K562 (cell line): ENCODE results near the gene GPALPP1. TPM values are rescaled to one million over a fixed set of nuclear protein-coding genes. Genes with fewer than 3 reads are reported as not detected.
A peak's percentile ranks its signal among the peaks of the same experiment; 100 is the strongest.

Source experiments
- ATAC-seq: fragments of 200-7000 bp; cut with Tn5 transposase; 3 replicates; pipeline ENCODE4 v1.9.1; 2020; ENCODE audit warnings: moderate library complexity
- BruUV-seq: library from RNA; stranded (reverse); fragments of 400-500 nt; replicated peaks from 2 replicates; lab custom pipeline; 2021; lab: Mats Ljungman, UMichigan
- CTCF ChIA-PET: fragments of 300-600 bp; formaldehyde crosslinking; extraction: SDS; loops from one replicate; lab custom pipeline; 2021; ENCODE audit warnings: low intra/inter-chr PET ratio; lab: Yijun Ruan, JAX
- POLR2A ChIA-PET: fragments of 300-600, 350-650 bp; sonication (Branson Sonifier 250); formaldehyde crosslinking; extraction: SDS; loops from one replicate; lab custom pipeline; 2021; ENCODE audit warnings: antibody characterized with exemption, inconsistent platforms; lab: Yijun Ruan, JAX
- DNase-seq, 4 experiments: peaks; one replicate each; pipeline versions ENCODE4 v3.0.0 to v3.0.0-alpha.2; 2011 to 2018; ENCODE audit warnings: low spot score in 3 of 4, mixed read lengths in 3 of 4; ENCODE audit errors: extremely low read depth in 1 of 4
- FAIRE-seq: peaks from 2 replicates; lab custom pipeline; 2011; peaks lifted over from hg19 to GRCh38; lab: Jason Lieb, UNC
- H2AFZ ChIP-seq: 2 replicates; pipeline ENCODE4 v1.6.0; 2011; ENCODE audit warnings: low read depth, low read length, control low read depth, inconsistent platforms
- H3K27ac ChIP-seq: fragments of 200-600 bp; 3 replicates; pipeline ENCODE4 v1.8.0; 2011; ENCODE audit warnings: low read depth, mild to moderate bottlenecking, control low read depth, inconsistent platforms, low read length, moderate library complexity, mixed read lengths; ENCODE audit errors: extremely low read depth
- H3K27me3 ChIP-seq, 2 experiments: fragments of 300-600 bp in 1 of 2; 2 replicates in 1 of 2; 3 replicates in 1 of 2; pipeline versions ENCODE4 v1.6.0 to v1.8.0; 2011; ENCODE audit warnings: inconsistent platforms in 2 of 2, low read length in 2 of 2, mild to moderate bottlenecking in 1 of 2, mixed read lengths in 1 of 2, moderate library complexity in 1 of 2; ENCODE audit not compliant: control insufficient read depth in 2 of 2, insufficient read depth in 2 of 2
- H3K36me3 ChIP-seq: fragments of 300-600 bp; 3 replicates; pipeline ENCODE4 v1.8.0; 2011; ENCODE audit warnings: mild to moderate bottlenecking, low read length, inconsistent platforms; ENCODE audit not compliant: control insufficient read depth, insufficient read depth
- H3K4me1 ChIP-seq, 2 experiments: fragments of 200-600 bp in 1 of 2; replicated peaks in 1 of 2; 2 replicates in 1 of 2; 3 replicates in 1 of 2; pipeline versions ENCODE4 v1.5.1 to v1.8.0; 2011; ENCODE audit warnings: inconsistent platforms in 2 of 2, low read length in 2 of 2, mild to moderate bottlenecking in 1 of 2, mixed read lengths in 1 of 2, moderate library complexity in 1 of 2; ENCODE audit not compliant: control insufficient read depth in 2 of 2, insufficient read depth in 2 of 2
- H3K4me2 ChIP-seq: 2 replicates; pipeline ENCODE4 v1.6.1; 2011; ENCODE audit warnings: low read length, control low read depth, inconsistent platforms, mixed read lengths; ENCODE audit not compliant: insufficient read depth
- H3K4me3 ChIP-seq: fragments of 200-600 bp; sonication (generic), shearing (Covaris generic); 2 replicates; pipeline ENCODE4 v1.5.1; 2016; ENCODE audit warnings: control low read depth, inconsistent platforms
- H3K79me2 ChIP-seq: fragments of 200-600 bp; 3 replicates; pipeline ENCODE4 v1.8.0; 2011; ENCODE audit warnings: low read length, inconsistent platforms; ENCODE audit not compliant: control insufficient read depth, insufficient read depth
- H3K9ac ChIP-seq, 2 experiments: 2 replicates each; pipeline versions ENCODE4 v1.6.0 to v1.6.1; 2011; ENCODE audit warnings: low read depth in 2 of 2, low read length in 2 of 2, control low read depth in 1 of 2, inconsistent platforms in 1 of 2, mild to moderate bottlenecking in 1 of 2, mixed read lengths in 1 of 2; ENCODE audit not compliant: insufficient read depth in 1 of 2
- H3K9me1 ChIP-seq: one replicate; pipeline ENCODE4 v1.6.0; 2011; ENCODE audit warnings: inconsistent platforms, mild to moderate bottlenecking, low read length, moderate library complexity; ENCODE audit not compliant: control insufficient read depth, insufficient read depth
- H3K9me3 ChIP-seq: replicated peaks from 2 replicates; pipeline ENCODE4 v1.5.1; 2011; ENCODE audit warnings: low read depth, low read length, inconsistent platforms; ENCODE audit not compliant: control insufficient read depth, insufficient read depth
- H4K20me1 ChIP-seq: replicated peaks from 2 replicates; pipeline ENCODE4 v1.6.1; 2011; ENCODE audit warnings: low read length, inconsistent platforms, mixed read lengths; ENCODE audit not compliant: control insufficient read depth, insufficient read depth
- ATF2 ChIP-seq: sonication (generic); formaldehyde crosslinking; IDR thresholded peaks from 2 replicates; pipeline ENCODE4 v1.8.1; 2022; ENCODE audit warnings: missing genetic modification reagents
- BCOR ChIP-seq: fragments of 450-650 bp; IDR thresholded peaks from 2 replicates; pipeline ENCODE4 v1.6.1; 2016
- CHD2 ChIP-seq: IDR thresholded peaks from 2 replicates; pipeline ENCODE4 v1.6.1; 2011; ENCODE audit warnings: low read depth, low read length
- CTCF ChIP-seq, 3 experiments: IDR thresholded peaks in 2 of 3; conservative IDR thresholded peaks in 1 of 3; 2 replicates each; pipeline ENCODE4 v1.5.1; 2011 to 2012; ENCODE audit warnings: low read length in 3 of 3, mild to moderate bottlenecking in 3 of 3, control low read depth in 2 of 3, improper control_type of control experiment in 1 of 3, inconsistent platforms in 1 of 3, low read depth in 1 of 3, mixed read lengths in 1 of 3, moderate library complexity in 1 of 3; ENCODE audit not compliant: insufficient read depth in 2 of 3
- ESRRA ChIP-seq: fragments of 450-650 bp; IDR thresholded peaks from 2 replicates; pipeline ENCODE4 v1.6.1; 2014; ENCODE audit warnings: low read depth, mild to moderate bottlenecking, moderate library complexity, borderline replicate concordance
- HMGN3 ChIP-seq: IDR thresholded peaks from 2 replicates; pipeline ENCODE4 v1.6.1; 2011; ENCODE audit warnings: borderline replicate concordance, low read depth, mild to moderate bottlenecking, mixed read lengths, low read length; ENCODE audit not compliant: insufficient read length; ENCODE audit errors: extremely low read depth
- KDM1A ChIP-seq, 2 experiments: fragments of 450-650 bp; IDR thresholded peaks; 2 replicates each; pipeline ENCODE4 v1.6.1; 2016; ENCODE audit warnings: mild to moderate bottlenecking in 2 of 2
- MAFG ChIP-seq: fragments of 450-650 bp; conservative IDR thresholded peaks from 2 replicates; pipeline ENCODE4 v1.6.1; 2016; ENCODE audit warnings: missing genetic modification characterization, missing compliant biosample characterization
- NFXL1 ChIP-seq: fragments of 450-650 bp; formaldehyde crosslinking; IDR thresholded peaks from 2 replicates; pipeline ENCODE4 v1.4.0; 2021; ENCODE audit warnings: mild to moderate bottlenecking
- SMARCC2 ChIP-seq: fragments of 450-650 bp; IDR thresholded peaks from 2 replicates; pipeline ENCODE4 v1.6.1; 2017; ENCODE audit warnings: antibody characterized with exemption, moderate library complexity, mild to moderate bottlenecking, low read depth
- SNIP1 ChIP-seq: fragments of 450-650 bp; IDR thresholded peaks from 2 replicates; pipeline ENCODE4 v1.7.1; 2017; ENCODE audit warnings: low read depth, mild to moderate bottlenecking
- SNRNP70 ChIP-seq: fragments of 200-400 bp; formaldehyde crosslinking; optimal IDR thresholded peaks from 2 replicates; pipeline ENCODE3; 2017; ENCODE audit warnings: low read depth, low read length
- SP2 ChIP-seq: IDR thresholded peaks from 2 replicates; pipeline ENCODE4 v1.6.1; 2011; ENCODE audit warnings: mild to moderate bottlenecking, low read depth, low read length, moderate library complexity; ENCODE audit not compliant: poor library complexity, severe bottlenecking; ENCODE audit errors: extremely low read depth
- TCF3 ChIP-seq: sonication (generic); formaldehyde crosslinking; IDR thresholded peaks from 2 replicates; pipeline ENCODE4 v1.4.0; 2020; ENCODE audit warnings: mild to moderate bottlenecking, missing genetic modification reagents
- ZBTB1 ChIP-seq: sonication (generic); formaldehyde crosslinking; IDR thresholded peaks from 2 replicates; pipeline ENCODE4 v1.8.1; 2023; ENCODE audit warnings: missing genetic modification reagents, low read depth, mild to moderate bottlenecking, borderline replicate concordance
- ZBTB9 ChIP-seq: fragments of 450-650 bp; formaldehyde crosslinking; IDR thresholded peaks from 2 replicates; pipeline ENCODE4 v1.4.0; 2020; ENCODE audit warnings: mild to moderate bottlenecking, moderate library complexity
- ZNF197 ChIP-seq: fragments of 200-800 bp; sonication (Bioruptor generic); IDR thresholded peaks from 2 replicates; pipeline ENCODE4 v1.6.1; 2016; ENCODE audit warnings: low read depth, missing genetic modification characterization, missing compliant biosample characterization
- ZNF282 ChIP-seq: sonication (generic); formaldehyde crosslinking; IDR thresholded peaks from 2 replicates; pipeline ENCODE4 v1.8.1; 2023; ENCODE audit warnings: missing genetic modification reagents
- whole genome bisulfite sequencing: fragments of 100-300 bp; shearing (Covaris generic); methylation state at CpG from one replicate; pipeline ENCODE4 v1.1.6; 2016; ENCODE audit warnings: low coverage, mixed read lengths; ENCODE audit not compliant: insufficient coverage; ENCODE audit errors: missing lambda C conversion rate; 5-methylcytosine and 5-hydroxymethylcytosine counted together
- in situ Hi-C: fragments of 300-500 bp; cut with MboI; formaldehyde crosslinking; loops from 4 replicates; pipeline ENCODE4 v1.15.0; 2018; ENCODE audit warnings: inconsistent platforms, mixed read lengths
- intact Hi-C: fragments of 100-400 bp; cut with micrococcal nuclease; formaldehyde crosslinking; loops from 2 replicates; pipeline ENCODE4 v1.14.2; 2022
- polyA plus RNA-seq, 8 experiments: library from polyadenylated mRNA; depleted of rRNA in 4 of 8; stranded (reverse) in 5 of 8; unstranded in 3 of 8; fragments of >200 nt; fragmentation: Nextera tagmentation in 2 of 8; fragmentation: Illumina TruSeq in 1 of 8; extraction: Ambion mirVana in 2 of 8; extraction: Trizol in 1 of 8; gene quantifications; 2 replicates each; pipeline versions ENCODE4 v1.2.1 to v1.2.3, GENCODE V29; 2011 to 2014; ENCODE audit warnings: inconsistent platforms in 1 of 8, missing spikeins in 1 of 8
- total RNA-seq, 7 experiments: library from RNA; depleted of rRNA in 6 of 7; stranded (reverse); fragments of >200 nt in 6 of 7; fragmentation: Illumina TruSeq in 2 of 7; extraction: Trizol in 2 of 7; gene quantifications; 2 replicates each; pipeline versions ENCODE4 v1.2.1 to v1.2.3, GENCODE V29; 2011 to 2021; ENCODE audit warnings: low replicate concordance in 1 of 7

Gene GPALPP1
- total and polyA plus RNA-seq, 9 of the 15 experiments (the other 6 are each of a cell fraction or from before 2014, with no cell fraction given) = 8.1 to 22.3 (median 18.5) TPM

GRCh38 chr13:45049478-45049877, 60.1 kb downstream of the GPALPP1 start:
- peaks cover 0 to 3% of the 10 kb centered on the region in 2 experiments; a peak in 3 of 5 replicates for H3K4me1 ChIP-seq
- ChIA-PET CTCF (interaction anchor here (3.6 kb wide), 1 partner anchor 261 kb away, joined by 53 read pairs; no protein-coding TSS in a partner anchor), POLR2A (no interaction called here)
- no peak overlapping the region for H3K4me3 ChIP-seq
- no peak for DNase-seq
- WGBS = 40% methylated on average over 3 of the region's 3 CpGs
- FAIRE-seq = no peak
- no peak overlapping the region for H3K4me2 ChIP-seq
- no peak overlapping the region for H3K27ac ChIP-seq
- in situ Hi-C loops = loop anchor here (5.0 kb wide), 1 partner anchor 258 kb away; no protein-coding TSS in a partner anchor
- no peaks in the 10 kb centered on the region for H3K9me3 ChIP-seq
- H3K9ac ChIP-seq = no peak overlapping the region
- no peaks in the 10 kb centered on the region for H3K27me3 ChIP-seq
- H2AFZ ChIP-seq = no peak overlapping the region
- no peak for ATAC-seq
- intact Hi-C loops = loop anchor here (5.0 kb wide), 1 partner anchor 343 kb away; no protein-coding TSS in a partner anchor
- no TSS peak for BruUV-seq
- no peaks in the 10 kb centered on the region for H4K20me1 ChIP-seq
- no peaks in the 10 kb centered on the region for H3K36me3 ChIP-seq
- H3K9me1 ChIP-seq = no peaks in the 10 kb centered on the region
- H3K79me2 ChIP-seq = no peaks in the 10 kb centered on the region
- TF ChIP-seq SP2 (no peak), KDM1A (IDR thresholded peaks at IDR 0.05) (0 out of 4 replicates have a peak, but pooled peaks of 1 of the 2 experiments have one; percentile 12), TCF3 (CRISPR knock-in tag) (no peak), ESRRA (peak; percentile 85), ZBTB1 (CRISPR knock-in tag) (no peak), SMARCC2 (no peak), MAFG (tag) (no peak), ZNF197 (no peak), CHD2 (no peak), SNIP1 (no peak), ZNF282 (CRISPR knock-in tag) (no peak), ZBTB9 (no peak), HMGN3 (no peak), ATF2 (no peak), CTCF (IDR thresholded peaks at IDR 0.05 in 2 of 3, conservative IDR thresholded peaks at IDR 0.05 in 1 of 3; ENCODE audit: insufficient read depth in 2 of 3, low read depth in 1 of 3, low read length in 3 of 3) (no peak), BCOR (0 out of 2 replicates have a peak, but pooled peaks have one; percentile 34), NFXL1 (no peak), SNRNP70 (no peak)
